BLaER1 (cell line): ENCODE data around the gene MROH2A.
"Not testable (repeated sequence)": the region's sequence is repeated elsewhere in the genome, so short reads cannot be mapped to it uniquely, and the experiment has no call there.

Source experiments
- H3K27ac ChIP-seq: shearing (Covaris generic); formaldehyde crosslinking; 2 replicates; pipeline ENCODE4 v1.8.1; 2022
- H3K27me3 ChIP-seq: shearing (Covaris generic); formaldehyde crosslinking; 2 replicates; pipeline ENCODE4 v1.8.1; 2022
- H3K36me3 ChIP-seq: shearing (Covaris generic); formaldehyde crosslinking; 2 replicates; pipeline ENCODE4 v1.8.1; 2022
- H3K4me1 ChIP-seq: shearing (Covaris generic); formaldehyde crosslinking; 2 replicates; pipeline ENCODE4 v1.8.1; 2022
- H3K4me2 ChIP-seq: shearing (Covaris generic); formaldehyde crosslinking; 2 replicates; pipeline ENCODE4 v1.8.1; 2022
- H3K4me3 ChIP-seq: shearing (Covaris generic); formaldehyde crosslinking; 2 replicates; pipeline ENCODE4 v1.8.1; 2022
- H3K9ac ChIP-seq: shearing (Covaris generic); formaldehyde crosslinking; 2 replicates; pipeline ENCODE4 v1.8.1; 2022
- H3K9me3 ChIP-seq: shearing (Covaris generic); formaldehyde crosslinking; 2 replicates; pipeline ENCODE4 v1.8.1; 2022
- H4K20me1 ChIP-seq: shearing (Covaris generic); formaldehyde crosslinking; 2 replicates; pipeline ENCODE4 v1.8.1; 2022
- Cebpa-rat ChIP-seq: shearing (Covaris generic); IDR thresholded peaks from 2 replicates; pipeline ENCODE4 v1.8.1; 2022

Gene MROH2A

GRCh38 chr2:233856184-233856583 is 78.1 kb downstream of the MROH2A start:
- peaks cover 34% of the 10 kb centered on the region for H3K4me1 ChIP-seq
- H3K27me3 ChIP-seq = no peaks in the 10 kb centered on the region
- H4K20me1 ChIP-seq = peaks cover 16% of the 10 kb centered on the region
- peaks cover 13% of the 10 kb centered on the region for H3K36me3 ChIP-seq
- H3K27ac ChIP-seq = no peak overlapping the region
- H3K4me3 ChIP-seq = no peak overlapping the region
- no peak overlapping the region for H3K9ac ChIP-seq
- H3K4me2 ChIP-seq = no peak overlapping the region
- no peak for TF ChIP-seq Cebpa-rat
- no peaks in the 10 kb centered on the region; the same call in 1 of the 2 replicates for H3K9me3 ChIP-seq

- Histone ChIP-seq H3K4me2 (no peak overlapping the region), H3K4me1 (peaks cover 19% of the 10 kb centered on the region), H3K36me3 (no peaks in the 10 kb centered on the region), H3K27ac (no peak overlapping the region), H3K27me3 (no peaks in the 10 kb centered on the region), H3K9ac (no peak overlapping the region), H3K4me3 (no peak overlapping the region), H3K9me3 (no peaks in the 10 kb centered on the region; the same call in 1 of the 2 replicates), H4K20me1 (0 out of 2 replicates have a peak, but pooled peaks cover 6% of the 10 kb centered on the region)
- no peak for TF ChIP-seq Cebpa-rat
Observed at GRCh38 chr2:233857511-233858141, 79.5 kb downstream of the MROH2A start.

GRCh38 chr2:233858331-233858730 is 80.2 kb downstream of the MROH2A start:
- H3K27me3 ChIP-seq = no peaks in the 10 kb centered on the region

GRCh38 chr2:233862261-233862768 is 84.2 kb downstream of the MROH2A start:
- Histone ChIP-seq H3K27me3 (no peaks in the 10 kb centered on the region), H3K27ac (no peak overlapping the region), H3K4me1 (no peaks in the 10 kb centered on the region), H3K9me3 (no peaks in the 10 kb centered on the region), H4K20me1 (no peaks in the 10 kb centered on the region), H3K9ac (no peak overlapping the region), H3K36me3 (no peaks in the 10 kb centered on the region), H3K4me2 (no peak overlapping the region), H3K4me3 (no peak overlapping the region)
- no peak for TF ChIP-seq Cebpa-rat

More at GRCh38 chr2:233858331-233858730, 80.2 kb downstream of the MROH2A start:
- Histone ChIP-seq H3K4me2 (no peak overlapping the region), H3K9me3 (no peaks in the 10 kb centered on the region; the same call in 1 of the 2 replicates), H3K36me3 (no peaks in the 10 kb centered on the region), H3K9ac (no peak overlapping the region), H3K27ac (no peak overlapping the region), H3K4me1 (peaks cover 12% of the 10 kb centered on the region), H3K4me3 (no peak overlapping the region), H4K20me1 (0 out of 2 replicates have a peak, but pooled peaks cover 6% of the 10 kb centered on the region)
- TF ChIP-seq Cebpa-rat = no peak

- Histone ChIP-seq H3K4me1 (no peaks in the 10 kb centered on the region), H3K9me3 (peaks cover 5% of the 10 kb centered on the region), H3K36me3 (no peaks in the 10 kb centered on the region), H3K27ac (no peak overlapping the region), H3K4me3 (no peak overlapping the region), H3K4me2 (no peak overlapping the region), H4K20me1 (no peaks in the 10 kb centered on the region), H3K27me3 (no peaks in the 10 kb centered on the region), H3K9ac (no peak overlapping the region)
- TF ChIP-seq Cebpa-rat = no peak
Observed at GRCh38 chr2:233865838-233866237, 87.7 kb downstream of the MROH2A start.

- Histone ChIP-seq H3K9me3 (peaks cover 5% of the 10 kb centered on the region), H4K20me1 (no peaks in the 10 kb centered on the region), H3K27ac (no peak overlapping the region), H3K4me2 (no peak overlapping the region), H3K4me1 (no peaks in the 10 kb centered on the region), H3K9ac (no peak overlapping the region), H3K4me3 (no peak overlapping the region), H3K27me3 (no peaks in the 10 kb centered on the region), H3K36me3 (no peaks in the 10 kb centered on the region)
- TF ChIP-seq Cebpa-rat = no peak
Observed at GRCh38 chr2:233866479-233866878, 88.3 kb downstream of the MROH2A start.

- H3K36me3 ChIP-seq = no peaks in the 10 kb centered on the region
- no peak within 1 kb of the TSS for H3K4me3 ChIP-seq
- H3K4me1 ChIP-seq = no peaks in the 10 kb centered on the region
- H3K27ac ChIP-seq = no peak within 1 kb of the TSS
- no peak within 1 kb of the TSS for H3K4me2 ChIP-seq
- no peak for TF ChIP-seq Cebpa-rat
- H3K27me3 ChIP-seq = no peaks in the 10 kb centered on the region
- H4K20me1 ChIP-seq = no peaks in the 10 kb centered on the region
- H3K9me3 ChIP-seq = peaks cover 5% of the 10 kb centered on the region
- no peak within 1 kb of the TSS for H3K9ac ChIP-seq
Observed at GRCh38 chr2:233867993-233868532, 89.9 kb downstream of the MROH2A start, which contains the start of gene MSL3B. MSL3B (minus strand) TSS chr2:233868386.

GRCh38 chr2:233871432-233871831 is 93.3 kb downstream of the MROH2A start:
- no peak overlapping the region for H3K9ac ChIP-seq
- TF ChIP-seq Cebpa-rat = no peak
- no peaks in the 10 kb centered on the region for H3K4me1 ChIP-seq
- peaks cover 5% of the 10 kb centered on the region for H3K9me3 ChIP-seq
- H3K4me2 ChIP-seq = no peak overlapping the region
- no peaks in the 10 kb centered on the region for H3K27me3 ChIP-seq
- no peak overlapping the region for H3K4me3 ChIP-seq
- H3K36me3 ChIP-seq = no peaks in the 10 kb centered on the region
- no peak overlapping the region for H3K27ac ChIP-seq
- no peaks in the 10 kb centered on the region for H4K20me1 ChIP-seq

GRCh38 chr2:233872125-233872524 is 94.0 kb downstream of the MROH2A start:
- not testable (repeated sequence) for H3K9me3 ChIP-seq, H3K36me3 ChIP-seq, H3K4me3 ChIP-seq, H4K20me1 ChIP-seq, H3K27me3 ChIP-seq, H3K4me2 ChIP-seq, H3K4me1 ChIP-seq, H3K9ac ChIP-seq, H3K27ac ChIP-seq

- H3K9me3 ChIP-seq = peaks cover 22% of the 10 kb centered on the region
- H3K4me1 ChIP-seq = no peaks in the 10 kb centered on the region
- H3K27ac ChIP-seq = no peak overlapping the region
- no peak overlapping the region for H3K4me3 ChIP-seq
- no peak overlapping the region for H3K4me2 ChIP-seq
- H4K20me1 ChIP-seq = no peaks in the 10 kb centered on the region
- H3K9ac ChIP-seq = no peak overlapping the region
- no peak for TF ChIP-seq Cebpa-rat
- no peaks in the 10 kb centered on the region for H3K27me3 ChIP-seq
- H3K36me3 ChIP-seq = no peaks in the 10 kb centered on the region
Observed at GRCh38 chr2:233882353-233882752, 104.2 kb downstream of the MROH2A start.
